Stimulated activated CD4-positive, alpha-beta T cell treated with anti-CD3 and anti-CD28 coated beads, Interleukin-4, amount 100 ng/mL, for 48 hours (primary cell): ENCODE measurements around the gene OR1F1.
"Not testable (repeated sequence)": the region's sequence is repeated elsewhere in the genome, so short reads cannot be mapped to it uniquely, and the experiment has no call there.

Source experiments
- DNase-seq, 2 donors: peaks; one replicate each; pipeline ENCODE4 v3.0.0-alpha.2; 2020; ENCODE audit warnings: low read depth in 2 of 2

Gene OR1F1

GRCh38 chr16:3198334-3199072 lies 10.5 kb downstream of the OR1F1 start:
- DNase-seq = no peak

- DNase-seq = no peak
These were observed 15.0 kb downstream of the OR1F1 start for GRCh38 chr16:3202903-3203539.

GRCh38 chr16:3205939-3206338 lies 17.9 kb downstream of the OR1F1 start:
- not testable (repeated sequence) for DNase-seq

GRCh38 chr16:3207086-3207953 lies 19.3 kb downstream of the OR1F1 start:
- DNase-seq = no peak

- DNase-seq = no peak
These were observed 24.0 kb downstream of the OR1F1 start for GRCh38 chr16:3212006-3212405.

- no peak for DNase-seq
These were observed 24.6 kb downstream of the OR1F1 start for GRCh38 chr16:3212567-3212966.

- DNase-seq = no peak
These were observed 27.0 kb downstream of the OR1F1 start for GRCh38 chr16:3214904-3215600.

- no peak for DNase-seq
These were observed 27.7 kb downstream of the OR1F1 start for GRCh38 chr16:3215601-3216262.

- no peak for DNase-seq
These were observed 28.2 kb downstream of the OR1F1 start for GRCh38 chr16:3216263-3216640.

GRCh38 chr16:3220839-3221238 lies 32.8 kb downstream of the OR1F1 start:
- no peak for DNase-seq

GRCh38 chr16:3223913-3224515 lies 36.0 kb downstream of the OR1F1 start:
- no peak for DNase-seq

- DNase-seq = peak in 1 of 2 donors; percentile 12
These were observed 46.5 kb downstream of the OR1F1 start for GRCh38 chr16:3234543-3234856.

- peak; percentile 92 to 93 for DNase-seq
These were observed 47.0 kb downstream of the OR1F1 start, which contains the start of gene ZNF200 for GRCh38 chr16:3234857-3235561. Gene ZNF200 (minus strand): TSS chr16:3235158. CDS start chr16:3233755, 1,403 bp downstream.

- DNase-seq = peak in 1 of 2 donors; percentile 19
These were observed 48.1 kb downstream of the OR1F1 start for GRCh38 chr16:3235856-3236669.

GRCh38 chr16:3241761-3242160 lies 53.8 kb downstream of the OR1F1 start:
- no peak for DNase-seq

- no peak for DNase-seq
These were observed 54.7 kb downstream of the OR1F1 start for GRCh38 chr16:3242709-3243108.

GRCh38 chr16:3243882-3244281 lies 55.9 kb downstream of the OR1F1 start:
- no peak for DNase-seq

- no peak for DNase-seq
These were observed 58.0 kb downstream of the OR1F1 start for GRCh38 chr16:3246002-3246401.

- DNase-seq = no peak
These were observed 58.9 kb downstream of the OR1F1 start for GRCh38 chr16:3246876-3247275.
